Activated CD8-positive, alpha-beta memory T cell treated with anti-CD3 and anti-CD28 coated beads, Interleukin-2, amount 50 U/mL, for 24 hours (primary cell): ENCODE results near the gene PCOLCE2.
"Not testable (repeated sequence)": the region's sequence is repeated elsewhere in the genome, so short reads cannot be mapped to it uniquely, and the experiment has no call there.

Source experiments
- DNase-seq: peaks from one replicate; pipeline ENCODE4 v3.0.0-alpha.2; 2020; ENCODE audit errors: extremely low read depth

Gene PCOLCE2

GRCh38 chr3:142902356-142902755, 13.5 kb upstream of the PCOLCE2 start:
- no peak for DNase-seq

- no peak for DNase-seq
Measured at GRCh38 chr3:142898346-142899213, 9.7 kb upstream of the PCOLCE2 start.

GRCh38 chr3:142897807-142898206, 8.9 kb upstream of the PCOLCE2 start:
- no peak for DNase-seq

- no peak for DNase-seq
Measured at GRCh38 chr3:142896996-142897395, 8.1 kb upstream of the PCOLCE2 start.

- DNase-seq, result no peak
Measured at GRCh38 chr3:142896201-142896755, 7.4 kb upstream of the PCOLCE2 start.

- DNase-seq, result no peak
Measured at GRCh38 chr3:142894493-142894892, 5.6 kb upstream of the PCOLCE2 start.

GRCh38 chr3:142892714-142893113, 3.8 kb upstream of the PCOLCE2 start:
- no peak for DNase-seq

GRCh38 chr3:142890592-142890991, 1.7 kb upstream of the PCOLCE2 start:
- no peak for DNase-seq

GRCh38 chr3:142889212-142890014, 530 bp upstream of the PCOLCE2 start:
- DNase-seq, result no peak

- no peak for DNase-seq
Measured at GRCh38 chr3:142888099-142888480, 793 bp downstream of the PCOLCE2 start.

- DNase-seq, result no peak
Measured at GRCh38 chr3:142886940-142887339, 1.9 kb downstream of the PCOLCE2 start.

- DNase-seq, result no peak
Measured at GRCh38 chr3:142886021-142886420, 2.9 kb downstream of the PCOLCE2 start.

- no peak for DNase-seq
Measured at GRCh38 chr3:142884531-142884930, 4.4 kb downstream of the PCOLCE2 start.

GRCh38 chr3:142883534-142883933, 5.3 kb downstream of the PCOLCE2 start:
- not testable (repeated sequence) for DNase-seq

- no peak for DNase-seq
Measured at GRCh38 chr3:142881445-142882224, 7.2 kb downstream of the PCOLCE2 start.

- no peak for DNase-seq
Measured at GRCh38 chr3:142878649-142879300, 10.1 kb downstream of the PCOLCE2 start.

- DNase-seq, result no peak
Measured at GRCh38 chr3:142876417-142876816, 12.5 kb downstream of the PCOLCE2 start.

- DNase-seq, result no peak
Measured at GRCh38 chr3:142875583-142876207, 13.2 kb downstream of the PCOLCE2 start.

GRCh38 chr3:142875099-142875498, 13.8 kb downstream of the PCOLCE2 start:
- no peak for DNase-seq

- DNase-seq, result not testable (repeated sequence)
Measured at GRCh38 chr3:142868382-142868781, 20.5 kb downstream of the PCOLCE2 start.
